HG03025 (cell line): ENCODE results near the gene AMMECR1L.

Experiments used
- ATAC-seq: cut with Tn5 transposase; IDR thresholded peaks from one replicate; pipeline ENCODE4 v1.9.1; 2021; ENCODE audit warnings: mild to moderate bottlenecking, moderate library complexity; ENCODE audit not compliant: unreplicated experiment, low FRiP score

The AMMECR1L gene

DNA sequence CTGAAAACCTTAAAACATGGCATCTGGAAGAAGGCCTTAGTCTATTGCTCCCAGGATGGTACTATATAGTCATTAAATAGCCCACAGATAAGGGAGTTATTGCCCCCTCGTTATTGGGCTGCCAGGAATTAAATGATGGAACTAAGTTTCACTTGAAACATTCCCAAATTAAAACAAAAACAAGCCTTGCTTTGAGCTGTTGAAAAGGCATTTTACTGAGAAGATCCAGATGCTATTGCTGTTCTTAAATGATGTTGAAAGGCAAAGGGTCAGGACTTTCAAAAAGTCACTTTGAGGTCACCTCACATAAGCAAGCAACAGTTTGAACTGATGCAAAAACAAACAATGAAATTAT, 2.0 kb upstream of the AMMECR1L start:
- ATAC-seq = no peak

DNA sequence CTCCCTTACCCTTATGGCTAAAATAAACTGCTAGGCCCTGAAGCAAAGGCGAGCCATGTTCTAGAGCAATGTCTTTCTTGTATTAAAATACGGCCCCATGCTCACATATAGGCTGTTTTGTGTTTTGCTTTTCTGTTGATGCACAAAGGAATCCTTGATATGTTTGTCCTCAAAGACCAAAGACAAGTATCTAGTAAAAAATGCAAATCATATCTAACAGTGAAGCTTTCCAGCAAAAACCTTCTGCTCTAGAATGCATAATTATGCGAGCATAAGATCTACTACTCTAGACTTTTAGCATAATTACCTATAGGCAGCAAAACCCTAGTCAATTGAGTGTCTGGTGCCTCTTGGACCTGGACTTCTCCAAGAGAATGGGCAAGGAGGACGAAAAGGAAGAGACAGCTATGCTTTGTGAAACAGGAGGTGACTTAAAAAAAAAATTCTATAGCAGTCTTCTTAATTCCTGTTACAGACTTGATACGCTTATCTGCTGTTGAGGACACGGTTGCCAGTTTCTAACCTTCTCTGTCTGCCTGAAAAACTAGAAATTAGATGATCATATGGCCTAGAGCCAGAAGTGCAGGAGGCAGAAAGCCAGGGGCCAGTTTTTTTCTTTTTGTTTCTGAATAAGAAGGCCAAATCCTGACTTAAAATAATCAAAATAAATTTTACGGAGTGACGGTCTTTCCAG, 1.5 kb upstream of the AMMECR1L start:
- ATAC-seq = no peak

DNA sequence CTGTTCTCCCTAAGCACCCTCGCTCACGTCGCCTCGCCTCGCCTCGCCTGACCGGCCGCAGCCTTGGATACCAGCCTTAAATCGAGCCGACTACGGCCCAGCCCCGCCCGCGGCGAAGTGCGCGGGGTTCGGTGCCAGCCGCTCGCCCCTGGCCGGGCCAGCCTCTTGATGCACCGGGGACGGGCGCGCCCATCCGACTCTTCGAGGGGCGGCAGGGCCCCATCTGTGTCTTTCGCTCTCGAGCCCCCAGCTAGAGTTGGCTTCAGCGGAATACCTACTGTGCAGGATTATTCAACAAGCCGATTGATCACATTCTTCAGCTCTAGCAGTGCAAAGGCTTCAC, 808 bp upstream of the AMMECR1L start:
- peak; percentile 28 for ATAC-seq

DNA sequence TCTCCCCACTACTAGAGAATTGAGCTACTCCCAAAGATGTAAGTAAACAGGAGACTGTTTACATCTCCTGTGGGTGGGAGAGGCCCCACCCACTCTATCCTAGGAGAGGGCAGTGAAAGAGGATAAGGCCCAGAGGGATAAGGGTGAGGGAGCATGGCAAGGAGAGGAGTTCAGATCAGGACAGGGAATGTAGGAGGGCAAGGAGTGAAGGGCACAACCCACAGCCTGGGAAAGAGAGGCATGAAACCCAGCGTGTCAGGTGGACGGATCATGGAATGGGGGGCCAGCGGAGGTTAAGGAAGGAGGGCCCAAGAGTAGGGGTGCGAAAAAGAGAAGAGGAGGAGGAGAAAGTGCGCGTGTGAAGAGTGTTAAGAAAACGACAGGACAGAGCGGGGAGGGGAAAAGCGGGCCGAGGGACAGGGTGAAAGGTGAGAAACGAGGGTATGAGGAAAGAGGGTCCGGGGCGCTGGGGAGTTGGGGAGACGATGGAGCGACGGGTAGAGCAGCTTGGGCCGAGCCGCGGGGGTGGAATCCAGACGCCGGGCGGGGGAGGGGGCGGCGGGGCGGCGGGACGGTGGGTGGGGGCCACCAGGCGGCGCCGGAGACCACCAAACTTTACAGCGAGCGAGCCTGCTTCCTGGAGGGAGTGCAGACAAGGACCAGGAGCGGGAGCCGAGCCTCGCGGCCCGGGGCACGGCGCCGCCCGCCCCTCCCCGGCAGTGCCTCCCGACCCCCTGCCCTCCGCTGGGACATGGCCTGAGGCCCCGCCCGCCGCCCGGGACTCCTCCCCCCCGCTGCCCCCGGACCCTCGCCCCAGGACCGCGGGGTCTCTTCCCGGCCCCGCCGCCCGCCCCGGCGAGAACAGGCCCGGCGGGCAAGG, 655 bp downstream of the AMMECR1L start:
- peak; percentile 35 for ATAC-seq

DNA sequence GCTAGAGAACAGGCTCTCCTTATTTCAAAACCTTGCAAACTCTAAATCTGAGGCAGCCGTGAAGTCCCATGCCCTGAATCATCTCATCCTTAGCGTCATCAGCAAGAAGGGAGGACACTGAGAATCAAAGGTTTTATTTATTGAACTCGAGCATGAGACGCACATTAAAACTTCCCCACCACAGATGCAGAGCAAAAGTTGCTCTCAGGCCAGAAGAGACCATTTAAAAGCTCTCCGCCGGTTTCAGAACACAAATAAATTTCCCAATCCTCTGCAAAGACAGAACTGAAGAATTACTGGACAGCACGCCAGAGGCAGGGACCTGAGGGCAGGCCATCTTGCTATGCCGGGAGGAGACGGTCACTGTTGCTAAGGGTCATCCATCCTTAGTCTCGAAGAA, 1.3 kb downstream of the AMMECR1L start:
- ATAC-seq = no peak

DNA sequence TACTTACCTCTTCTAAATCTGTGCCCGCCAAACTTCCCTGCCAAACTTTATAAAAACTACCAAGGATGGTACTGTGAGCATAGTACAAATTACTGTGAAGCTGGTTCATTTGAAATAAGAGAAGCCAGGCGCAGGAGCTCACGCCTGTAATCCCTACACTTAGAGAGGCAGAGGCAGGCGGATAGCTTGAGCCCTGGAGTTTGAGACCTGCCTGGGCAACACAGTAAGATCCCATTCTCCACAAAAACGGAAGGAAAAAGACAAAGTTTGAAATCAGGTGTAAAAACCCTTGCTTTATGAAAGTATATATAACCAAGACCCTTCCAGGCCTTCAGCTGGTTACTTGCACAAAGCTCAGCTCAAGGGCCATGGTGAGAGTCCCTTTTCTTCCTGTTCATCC, 5.9 kb downstream of the AMMECR1L start:
- ATAC-seq = no peak

DNA sequence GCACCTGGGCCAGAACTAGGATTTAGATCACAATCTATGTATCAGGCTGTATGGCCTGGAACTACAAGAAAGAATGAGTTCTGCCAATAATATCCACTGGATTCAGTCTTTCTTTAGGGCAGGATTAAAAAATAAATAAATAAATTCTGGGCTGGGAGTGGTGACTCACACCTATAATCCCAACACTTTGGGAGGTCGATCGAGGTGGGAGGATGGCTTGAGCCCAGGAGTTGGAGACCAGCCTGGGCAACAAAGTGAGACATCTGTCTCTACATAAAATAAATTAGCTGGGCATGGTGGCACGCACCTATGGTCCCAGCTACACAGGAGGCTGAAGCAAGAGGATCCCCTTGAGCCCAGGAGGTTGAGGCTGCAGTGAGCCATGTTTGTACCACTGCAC, 8.1 kb downstream of the AMMECR1L start:
- no peak for ATAC-seq

DNA sequence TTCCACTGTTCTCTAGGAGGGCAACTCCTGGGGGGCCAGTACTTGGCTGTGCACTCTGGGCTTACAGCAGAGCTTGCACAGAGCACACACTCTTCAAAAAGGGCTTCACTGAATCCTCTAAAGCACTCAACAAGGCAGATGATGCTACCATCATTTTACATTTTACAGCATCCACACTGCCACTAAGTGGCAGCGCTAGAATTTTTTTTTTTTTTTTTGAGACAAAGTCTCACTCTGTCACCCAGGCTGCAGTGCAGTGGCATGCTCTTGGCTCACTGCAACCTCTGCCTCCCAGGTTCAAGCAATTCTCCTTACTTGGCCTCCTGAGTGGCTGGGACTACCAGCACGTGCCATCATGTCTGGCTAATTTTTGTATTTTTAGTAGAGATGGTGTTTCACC, 8.6 kb downstream of the AMMECR1L start:
- no peak for ATAC-seq

DNA sequence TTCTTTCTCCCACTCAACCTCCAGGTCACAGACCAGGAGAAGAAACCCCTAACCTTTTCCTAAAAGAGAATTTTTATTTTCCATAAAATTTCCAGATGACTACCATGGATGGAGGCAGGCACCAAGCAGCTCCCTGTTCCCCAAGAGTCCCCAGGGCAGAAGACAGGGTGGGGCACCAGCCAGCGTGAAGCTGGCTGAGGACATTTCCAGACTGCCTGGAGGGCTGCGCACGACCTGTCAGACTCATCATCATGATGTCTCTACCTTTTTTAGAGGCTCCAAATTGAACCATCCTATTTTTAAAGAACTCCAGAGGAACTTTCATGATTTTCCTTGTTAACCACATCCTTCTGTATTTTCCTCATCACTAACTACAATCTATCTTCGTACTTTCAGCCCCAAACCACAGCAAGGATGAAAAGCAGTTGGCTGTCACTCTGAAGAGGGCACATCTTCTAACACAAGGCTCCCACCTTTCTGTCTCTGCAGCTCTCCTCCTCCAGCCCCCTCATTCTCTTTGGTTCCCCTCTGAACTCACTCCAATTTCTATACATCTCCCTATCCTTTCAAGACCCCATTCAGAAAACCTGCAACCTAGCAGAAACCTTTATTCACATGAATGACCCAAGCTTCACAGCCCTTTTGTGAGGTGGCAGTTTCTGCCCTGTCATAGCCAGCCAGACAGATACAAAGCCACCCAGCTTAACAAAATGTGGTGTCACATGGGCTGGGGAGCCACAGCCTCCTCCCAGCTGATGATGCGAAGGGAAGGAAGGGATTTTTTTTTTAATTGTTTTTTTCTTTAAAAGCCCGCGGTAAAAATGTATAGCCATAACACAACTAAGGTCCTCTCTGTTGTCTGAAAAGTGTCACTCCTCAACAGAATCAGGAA, 11.1 kb downstream of the AMMECR1L start:
- ATAC-seq = no peak

DNA sequence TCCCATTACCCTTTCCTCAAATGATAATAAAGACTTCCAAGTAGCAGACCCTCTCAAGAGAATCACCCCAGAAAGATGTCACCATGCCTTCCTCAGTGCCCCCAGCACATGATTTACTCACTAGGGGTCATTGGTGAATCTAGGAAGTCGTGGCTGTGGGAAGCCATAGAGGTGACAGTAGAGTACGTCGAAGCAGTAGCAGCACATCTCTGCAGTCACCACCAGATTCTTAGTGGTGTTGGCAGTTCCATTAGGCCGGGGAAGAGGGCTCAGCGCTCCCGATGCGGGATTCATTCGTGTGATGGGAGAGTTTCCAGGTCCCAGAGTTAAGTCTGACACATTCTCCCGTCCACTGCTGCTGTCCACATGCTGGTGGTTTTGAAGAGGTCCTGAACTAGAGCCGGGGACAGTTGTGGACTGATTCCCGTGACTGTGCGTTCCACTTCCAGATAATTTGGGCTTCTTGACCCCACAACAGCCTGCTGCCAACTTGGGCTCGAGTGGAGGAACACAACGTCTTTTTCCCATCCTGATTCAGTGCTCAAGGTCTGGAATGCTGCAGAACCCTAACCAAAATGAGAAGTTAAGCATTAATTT, 12.0 kb downstream of the AMMECR1L start:
- ATAC-seq = no peak

DNA sequence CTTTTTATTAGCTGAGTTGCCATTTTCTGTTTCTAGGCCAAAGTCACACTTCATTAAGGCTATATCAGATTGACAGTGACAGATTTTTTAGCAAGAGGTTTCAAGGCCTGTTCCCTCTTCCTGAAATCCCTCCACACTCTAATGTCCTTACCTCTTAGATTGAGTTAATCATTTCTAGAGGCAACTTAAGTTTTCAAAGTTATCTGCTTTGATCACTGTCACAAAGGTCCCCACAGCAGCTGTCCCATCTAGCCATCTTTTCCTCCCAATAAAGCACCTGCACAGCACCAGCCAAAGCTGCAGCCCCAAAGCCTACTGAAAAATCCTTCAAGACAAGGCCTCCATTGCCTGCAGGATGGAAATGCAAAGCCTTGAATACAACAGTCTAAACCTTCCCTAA, 13.4 kb downstream of the AMMECR1L start:
- no peak for ATAC-seq

DNA sequence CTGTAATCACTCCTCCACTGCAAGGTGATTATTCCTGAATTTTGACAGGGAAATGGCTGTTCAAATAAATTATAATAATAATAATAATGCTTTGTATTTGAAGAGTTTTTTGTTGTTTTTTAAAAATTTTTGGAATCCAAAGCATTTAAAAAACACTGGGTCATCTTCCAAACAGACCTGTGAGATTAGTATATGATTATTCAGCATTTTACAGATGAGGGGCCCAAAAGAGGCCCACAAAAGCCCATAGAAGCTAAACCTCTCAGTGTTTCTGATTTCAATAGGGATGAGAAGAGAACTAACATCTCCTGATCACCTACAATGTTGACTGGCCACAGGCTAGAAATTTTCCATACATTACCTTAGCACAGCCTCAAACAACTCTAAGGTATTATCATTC, 19.8 kb downstream of the AMMECR1L start:
- ATAC-seq = no peak

DNA sequence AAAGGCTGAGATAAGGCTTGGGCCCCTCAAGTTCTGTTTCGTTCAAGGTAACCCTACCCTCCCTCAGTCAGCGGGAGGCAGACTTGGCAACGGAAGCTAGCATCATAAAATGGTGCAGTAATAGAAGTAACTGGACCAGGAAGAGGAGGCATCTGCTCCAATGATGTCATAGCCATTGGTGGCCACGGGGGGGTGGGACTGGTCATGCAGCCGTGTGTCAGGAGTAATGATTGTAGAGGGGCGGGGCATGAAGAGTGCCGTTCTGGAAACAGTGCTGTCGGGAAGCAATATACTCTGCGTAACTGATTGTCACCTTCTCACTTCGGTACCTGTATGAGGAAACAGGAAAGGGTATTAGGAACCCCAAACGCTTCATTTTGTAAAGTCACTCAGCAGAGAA, 20.9 kb downstream of the AMMECR1L start:
- no peak for ATAC-seq

DNA sequence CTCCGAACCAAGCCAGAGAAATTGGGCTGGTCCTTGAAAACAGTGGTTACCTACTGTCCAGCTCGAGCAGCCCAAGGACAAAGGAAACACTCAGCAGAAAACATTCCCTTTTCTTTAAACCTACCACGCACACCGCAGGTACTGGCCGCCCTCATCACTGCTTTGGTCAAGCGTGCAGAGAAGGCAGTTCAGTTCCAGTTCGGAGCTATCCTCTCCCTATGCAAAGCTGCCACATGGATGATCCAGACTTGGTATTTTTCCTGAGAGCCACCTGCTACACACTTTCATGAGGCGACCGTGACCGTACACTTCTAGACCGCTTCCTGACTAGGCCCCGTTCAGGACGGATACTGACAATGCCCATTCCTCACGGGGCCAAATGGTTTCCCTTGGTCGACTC, 23.5 kb downstream of the AMMECR1L start:
- no peak for ATAC-seq

DNA sequence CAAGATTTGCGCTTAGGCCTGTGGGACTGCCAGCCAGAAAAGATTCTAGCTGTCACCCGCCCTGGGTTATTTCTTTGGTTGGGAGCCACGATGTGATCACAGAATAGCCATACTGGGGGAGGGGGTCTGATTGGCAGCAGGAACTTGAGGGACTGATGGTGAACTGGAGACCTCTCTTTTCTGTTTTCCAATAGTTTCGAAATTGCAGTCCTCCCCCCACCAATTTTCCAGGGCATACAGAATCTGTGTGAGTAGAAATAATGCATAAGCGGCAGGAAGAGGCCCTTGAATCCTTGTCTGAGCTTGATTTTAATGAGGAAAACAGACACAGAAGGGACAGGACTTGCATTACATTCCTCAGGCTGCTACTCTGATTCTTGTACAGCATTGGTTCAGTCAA, 25.6 kb downstream of the AMMECR1L start:
- ATAC-seq = no peak

DNA sequence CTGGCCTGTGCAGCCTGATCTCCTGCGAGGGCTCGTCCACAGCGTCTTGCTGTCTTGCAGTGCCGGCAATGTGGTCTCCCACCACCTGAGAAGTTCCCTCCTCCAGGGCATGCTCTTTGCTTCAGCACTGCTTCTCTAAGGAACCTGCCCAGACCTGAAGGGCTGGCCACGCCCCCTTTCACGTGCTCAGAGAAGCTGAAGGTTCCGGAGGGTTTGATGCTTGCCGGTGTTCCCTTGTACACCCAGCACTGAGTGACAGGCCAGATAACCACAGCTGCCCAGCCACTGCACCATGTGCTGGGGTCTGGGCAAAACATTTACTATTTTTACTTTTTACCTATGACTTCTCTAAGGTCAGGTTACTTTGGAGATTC, 26.1 kb downstream of the AMMECR1L start:
- no peak for ATAC-seq

DNA sequence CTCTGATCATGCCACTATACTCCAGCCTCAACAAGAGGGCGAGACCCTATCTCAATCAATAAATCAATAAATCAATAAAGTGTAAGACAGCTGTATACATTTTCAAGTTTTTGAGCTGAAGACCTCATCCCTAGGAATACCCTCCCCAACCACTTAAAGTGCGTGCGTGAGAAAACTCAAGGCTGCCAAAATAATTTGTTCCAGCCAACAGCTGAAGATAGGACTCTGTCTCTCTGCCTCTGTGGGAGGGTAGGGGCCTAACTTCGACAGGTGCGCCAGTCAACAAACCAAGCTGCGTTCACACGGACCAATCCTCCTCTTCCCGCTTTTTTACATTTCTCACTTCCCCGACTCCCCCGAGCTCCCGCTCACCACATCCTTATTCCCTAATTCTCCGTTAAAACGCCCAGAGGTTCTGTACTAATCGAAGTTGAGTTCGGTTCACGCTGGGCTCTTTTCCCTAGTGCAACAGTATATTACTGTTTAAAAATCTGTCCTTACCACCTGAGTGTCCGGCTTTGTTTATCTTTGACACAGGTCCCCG, 28.4 kb downstream of the AMMECR1L start:
- ATAC-seq = no peak

DNA sequence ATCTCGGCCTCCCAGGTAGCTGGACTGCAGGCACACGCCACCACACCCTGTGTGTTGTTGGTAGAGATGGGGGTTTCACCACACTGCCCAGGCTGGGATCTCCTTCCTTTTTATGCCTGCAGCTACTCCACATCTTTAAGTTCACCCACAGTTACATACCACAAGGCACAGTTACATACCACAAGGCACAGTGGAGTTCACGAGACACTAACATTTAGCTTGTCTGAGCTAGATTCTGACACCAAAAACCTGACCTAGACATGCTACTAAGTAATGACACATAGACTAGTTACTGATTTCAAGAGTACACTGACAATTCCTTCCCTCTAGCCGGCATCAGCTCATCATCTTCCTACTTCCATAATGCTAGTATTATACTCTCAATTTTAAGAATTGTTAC, 32.1 kb downstream of the AMMECR1L start:
- ATAC-seq = no peak

DNA sequence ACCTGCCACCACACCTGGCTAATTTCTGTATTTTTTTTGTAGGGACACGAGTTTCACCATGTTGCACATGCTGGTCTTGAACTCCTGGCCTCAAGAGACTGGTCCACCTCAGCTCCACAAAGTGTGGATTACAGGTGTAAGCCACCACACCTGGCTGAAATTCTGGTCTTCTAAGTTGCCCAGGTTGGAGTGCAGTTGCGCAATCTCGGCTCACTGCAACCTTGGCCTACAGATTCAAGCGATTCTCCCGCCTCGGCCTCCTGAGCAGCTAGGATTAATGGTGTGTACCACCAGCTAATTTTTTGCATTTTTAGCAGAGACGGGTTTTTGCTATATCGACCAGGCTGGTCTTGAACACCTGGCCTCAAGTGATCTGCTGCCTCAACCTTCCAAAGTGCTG, 33.4 kb downstream of the AMMECR1L start:
- no peak for ATAC-seq

DNA sequence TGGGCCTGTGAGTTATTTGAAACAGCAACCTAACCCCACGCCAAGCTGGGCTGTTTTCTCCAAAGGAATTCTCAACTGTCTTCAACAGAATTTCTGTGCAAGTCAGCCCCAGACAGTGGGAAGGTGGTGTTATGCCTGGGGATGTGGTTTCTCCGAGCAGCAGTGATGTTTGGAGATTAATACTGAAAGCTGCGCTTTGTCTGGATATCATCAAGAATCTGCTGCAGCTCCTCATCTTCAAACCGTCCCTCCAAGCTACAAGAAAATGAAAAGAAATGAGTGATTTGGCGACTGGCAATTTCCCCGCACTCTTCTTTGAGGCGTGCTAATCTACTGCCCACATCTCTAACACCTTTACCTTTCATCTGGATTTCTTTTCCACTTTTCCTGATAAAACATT, 37.8 kb downstream of the AMMECR1L start:
- no peak for ATAC-seq

DNA sequence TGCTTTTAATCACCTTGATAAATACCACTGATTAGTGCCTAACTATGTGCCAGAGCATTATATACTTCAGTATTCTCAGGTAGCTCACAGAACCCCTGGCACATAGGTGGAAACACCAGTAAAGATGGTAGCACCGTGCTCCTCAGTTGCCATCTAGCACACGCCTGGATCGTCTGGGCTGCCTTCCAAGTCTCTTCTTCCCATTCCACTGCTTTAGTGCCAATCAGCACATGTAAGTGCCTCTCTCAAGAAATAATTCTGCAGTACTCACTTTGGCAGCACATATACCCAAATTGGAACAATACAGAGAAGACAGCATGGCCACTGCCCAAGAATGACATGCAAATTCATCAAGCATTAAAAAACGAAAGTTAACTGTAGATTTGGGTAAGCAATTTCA, 40.8 kb downstream of the AMMECR1L start:
- ATAC-seq = no peak
